Ecto neural progenitor cell (in vitro differentiated cells): ENCODE results near the gene AQP6.
A peak's percentile ranks its signal among the peaks of the same experiment; 100 is the strongest.
"Not testable (repeated sequence)": the region's sequence is repeated elsewhere in the genome, so short reads cannot be mapped to it uniquely, and the experiment has no call there.

ENCODE experiments used
- DNase-seq: peaks from one replicate; pipeline ENCODE4 v3.0.0-alpha.2; 2018; ENCODE audit warnings: low spot score

AQP6 gene

DNA sequence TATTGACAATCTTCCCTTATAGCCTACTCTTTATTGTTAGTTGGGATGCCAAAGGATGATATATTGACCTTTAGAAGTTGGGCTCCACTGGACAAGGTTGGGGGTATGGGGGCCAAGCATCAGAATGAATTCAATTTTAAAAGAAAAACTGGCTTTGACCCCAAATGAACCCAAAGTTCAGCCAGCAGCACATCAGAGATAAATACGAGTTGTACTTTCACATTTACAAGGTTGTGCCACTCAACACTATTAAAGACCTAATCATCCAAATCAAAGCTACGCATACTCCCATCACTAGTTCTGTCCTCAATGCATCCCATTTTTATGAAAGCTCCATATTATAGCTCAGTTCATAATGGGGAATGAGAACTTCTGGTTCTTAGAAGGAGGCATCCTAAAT, 16.7 kb downstream of the AQP6 start:
- not testable (repeated sequence) for DNase-seq

DNA sequence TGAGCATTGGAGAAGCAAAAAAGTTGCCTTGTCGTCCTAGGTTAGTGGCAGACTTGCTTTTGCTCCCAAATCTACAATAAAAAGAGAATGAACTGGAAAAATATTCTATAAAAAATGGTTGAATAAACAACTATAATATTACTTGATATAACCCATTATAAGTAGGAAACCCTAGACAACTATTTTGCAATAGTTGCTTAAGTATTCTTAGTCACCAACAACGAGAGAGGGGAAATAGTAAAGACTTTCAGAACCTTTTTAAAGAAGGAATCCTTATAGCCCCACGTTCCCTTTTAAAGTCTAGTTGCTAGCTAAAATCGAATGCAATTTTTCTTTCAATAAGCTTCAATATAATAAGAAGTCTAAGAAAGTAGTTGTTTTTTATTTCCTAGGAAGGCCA, 17.5 kb downstream of the AQP6 start:
- DNase-seq: no peak

DNA sequence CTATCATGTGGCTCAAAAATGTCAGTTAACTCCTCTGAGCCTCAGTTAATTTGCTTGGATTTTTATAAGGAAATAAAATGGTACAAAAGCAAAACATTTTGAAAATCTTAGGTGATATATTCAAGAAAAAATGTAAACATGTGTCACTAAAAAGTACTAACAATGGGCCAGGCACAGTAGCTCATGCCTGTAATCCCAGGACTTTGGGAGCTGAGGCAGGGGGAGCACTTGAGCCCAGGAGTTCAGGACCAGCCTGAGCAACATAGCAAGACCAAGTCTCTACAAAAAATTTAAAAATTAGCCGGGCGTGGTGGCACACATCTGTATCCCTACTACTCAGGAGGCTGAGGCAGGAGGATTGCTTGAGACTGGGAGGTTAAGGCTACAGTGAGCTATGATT, 25.7 kb downstream of the AQP6 start:
- DNase-seq: no peak

DNA sequence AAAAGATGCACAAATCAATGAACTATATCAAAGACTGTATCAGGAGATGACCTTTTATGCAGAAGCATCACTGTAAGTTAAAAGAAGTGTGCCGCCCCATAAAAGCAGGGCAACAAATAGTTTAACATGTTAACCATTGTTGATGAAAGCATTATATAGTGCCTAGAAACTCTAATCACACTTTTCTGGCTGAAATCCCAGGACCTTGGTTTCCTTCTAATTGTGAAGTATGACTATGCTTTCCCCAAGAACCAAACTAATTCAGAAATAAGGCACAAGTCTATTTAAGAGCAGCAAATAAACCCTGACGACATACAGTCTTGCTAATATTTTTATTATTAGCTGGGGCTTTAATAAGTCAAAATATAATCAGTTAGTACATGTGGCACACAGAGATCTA, 30.8 kb downstream of the AQP6 start:
- DNase-seq: no peak

DNA sequence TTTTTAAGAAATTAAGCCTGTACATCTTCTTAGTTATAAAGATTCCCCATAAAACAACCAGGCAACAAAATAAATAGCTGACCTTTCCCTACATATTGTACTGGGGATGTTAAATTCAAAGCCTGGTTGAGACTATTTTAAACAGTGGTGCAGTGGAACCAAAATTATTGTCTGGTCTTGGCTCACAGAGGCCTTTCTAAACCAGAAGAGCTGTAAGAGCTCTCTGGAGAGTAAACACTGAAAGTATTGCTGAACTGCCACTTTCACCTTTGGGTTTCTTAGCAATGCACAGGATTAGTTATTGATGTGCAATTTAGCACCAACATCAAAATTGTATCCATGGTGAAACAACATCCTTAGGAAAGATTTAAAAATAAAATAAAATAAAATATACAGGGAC, 31.9 kb downstream of the AQP6 start:
- no peak for DNase-seq

DNA sequence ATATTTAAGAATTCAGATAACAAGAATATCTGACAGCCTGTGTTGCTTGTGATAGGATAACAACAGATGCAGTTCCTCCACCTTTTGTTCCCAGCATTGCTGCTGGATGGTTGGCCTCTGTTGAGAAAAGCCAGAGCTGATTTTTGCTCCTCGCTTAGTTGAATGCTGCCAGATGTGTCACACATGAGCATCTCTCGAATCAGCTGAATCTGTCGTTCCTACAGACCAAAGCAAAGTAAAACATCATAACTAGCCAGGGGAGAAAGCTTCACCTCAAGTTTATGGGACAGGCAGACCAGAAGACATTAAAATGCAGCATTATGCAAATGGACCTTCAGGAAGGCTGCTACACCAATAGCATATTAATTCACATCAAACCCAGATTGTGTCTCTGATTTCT, 32.4 kb downstream of the AQP6 start:
- no peak for DNase-seq

DNA sequence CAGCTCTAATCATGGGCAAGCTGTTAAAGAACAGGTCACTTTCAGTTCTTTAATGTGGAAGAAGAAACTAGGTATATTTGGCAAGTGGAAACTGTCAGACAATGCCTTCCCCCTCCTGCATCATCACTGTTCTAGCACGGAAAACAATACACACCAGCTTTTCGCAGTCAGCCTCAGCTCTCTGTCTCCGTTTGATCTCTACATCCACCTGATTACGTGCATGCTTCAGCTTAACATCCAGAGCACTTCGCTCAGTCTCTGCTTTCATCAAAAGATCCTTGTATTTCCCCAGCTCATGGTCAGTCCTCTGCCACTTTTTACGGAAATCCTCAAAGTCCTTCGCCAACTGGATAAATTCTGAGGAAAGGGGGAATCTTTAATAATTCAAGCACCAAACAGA, 33.5 kb downstream of the AQP6 start:
- no peak for DNase-seq

DNA sequence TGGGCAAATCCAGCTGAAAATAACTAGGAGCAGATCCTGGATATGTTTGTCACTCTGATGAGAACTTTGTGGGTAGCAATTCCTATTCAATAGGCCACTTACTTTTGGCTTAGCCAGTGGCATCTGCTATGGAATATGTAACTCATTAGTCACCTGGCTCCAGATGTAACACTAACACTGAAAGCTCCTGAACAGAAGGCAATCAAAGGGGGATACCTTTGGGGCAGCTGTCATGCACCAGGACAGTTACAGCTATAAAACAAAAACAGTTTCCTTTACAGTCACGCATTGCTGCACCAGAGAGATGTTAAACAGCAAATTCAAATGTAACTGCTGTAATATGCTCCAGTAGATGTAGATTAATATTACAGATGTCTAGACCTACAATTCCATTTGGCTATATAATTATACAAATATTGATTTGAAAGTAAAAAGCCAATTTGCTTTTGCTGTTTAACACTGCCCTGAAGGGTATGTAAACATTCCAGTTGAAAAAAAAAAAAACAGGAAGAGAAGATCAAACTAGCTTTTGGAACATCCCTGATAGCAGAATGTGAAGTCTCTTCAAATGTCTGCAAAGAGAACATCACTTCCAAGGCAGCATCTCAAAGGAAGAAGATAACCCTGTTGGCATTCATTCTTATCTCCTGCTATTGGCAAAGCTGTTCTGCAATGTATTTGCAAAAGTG, 34.2 kb downstream of the AQP6 start:
- no peak for DNase-seq

DNA sequence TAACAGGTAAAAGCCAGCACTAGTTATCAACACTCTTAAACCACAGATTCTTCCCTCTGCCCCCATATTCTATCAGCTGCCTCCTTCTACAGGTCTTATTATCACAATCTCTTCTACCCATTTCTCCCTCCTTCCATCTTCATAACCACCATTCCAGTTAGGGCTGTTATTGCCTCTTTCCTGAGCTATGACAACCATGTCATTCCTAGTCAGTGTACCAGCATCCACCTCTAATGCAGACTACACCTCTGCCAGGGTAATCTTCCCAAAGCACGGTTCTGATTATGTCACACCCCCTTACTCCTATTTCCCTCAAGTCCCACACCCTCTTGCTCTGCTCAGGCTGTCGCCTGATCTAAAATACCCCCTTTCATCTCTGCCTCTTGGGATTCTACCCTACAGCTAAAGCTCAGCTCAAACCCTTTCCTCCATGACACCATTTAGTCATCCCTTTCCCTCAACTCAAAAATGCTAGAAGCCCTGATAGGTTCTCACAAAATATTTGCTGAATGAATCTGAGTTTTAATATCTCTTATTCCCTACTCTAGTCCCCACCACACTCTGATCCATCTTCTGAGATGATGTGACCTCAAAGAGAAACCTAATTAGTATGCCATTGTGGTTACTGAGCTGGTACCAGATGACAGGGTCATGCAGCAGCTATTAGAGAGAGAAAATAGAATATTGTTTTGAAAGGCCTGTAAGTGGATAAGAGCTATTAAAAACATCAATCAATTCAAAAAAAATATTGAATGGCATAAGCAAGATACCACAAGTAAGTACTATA, 40.8 kb downstream of the AQP6 start:
- no peak for DNase-seq

DNA sequence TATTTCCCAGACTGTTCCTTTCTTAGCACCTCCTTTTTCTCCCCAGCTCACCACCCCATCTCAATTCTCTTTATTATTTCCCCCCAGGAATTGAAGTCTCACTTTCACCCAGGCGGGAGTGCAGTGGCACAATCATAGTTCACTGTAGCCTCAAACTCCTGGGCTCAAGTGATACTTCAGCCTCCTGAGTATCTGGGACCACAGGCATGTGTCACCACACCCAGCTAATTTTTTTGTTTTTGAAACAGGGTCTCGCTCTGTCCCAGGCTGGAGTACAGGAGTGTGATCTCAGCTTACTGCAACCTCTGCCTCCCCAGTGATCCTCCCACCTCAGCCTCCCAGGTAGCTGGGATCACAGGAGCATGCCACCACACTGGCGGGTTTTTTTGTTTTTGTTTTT, 41.6 kb downstream of the AQP6 start:
- DNase-seq: no peak

DNA sequence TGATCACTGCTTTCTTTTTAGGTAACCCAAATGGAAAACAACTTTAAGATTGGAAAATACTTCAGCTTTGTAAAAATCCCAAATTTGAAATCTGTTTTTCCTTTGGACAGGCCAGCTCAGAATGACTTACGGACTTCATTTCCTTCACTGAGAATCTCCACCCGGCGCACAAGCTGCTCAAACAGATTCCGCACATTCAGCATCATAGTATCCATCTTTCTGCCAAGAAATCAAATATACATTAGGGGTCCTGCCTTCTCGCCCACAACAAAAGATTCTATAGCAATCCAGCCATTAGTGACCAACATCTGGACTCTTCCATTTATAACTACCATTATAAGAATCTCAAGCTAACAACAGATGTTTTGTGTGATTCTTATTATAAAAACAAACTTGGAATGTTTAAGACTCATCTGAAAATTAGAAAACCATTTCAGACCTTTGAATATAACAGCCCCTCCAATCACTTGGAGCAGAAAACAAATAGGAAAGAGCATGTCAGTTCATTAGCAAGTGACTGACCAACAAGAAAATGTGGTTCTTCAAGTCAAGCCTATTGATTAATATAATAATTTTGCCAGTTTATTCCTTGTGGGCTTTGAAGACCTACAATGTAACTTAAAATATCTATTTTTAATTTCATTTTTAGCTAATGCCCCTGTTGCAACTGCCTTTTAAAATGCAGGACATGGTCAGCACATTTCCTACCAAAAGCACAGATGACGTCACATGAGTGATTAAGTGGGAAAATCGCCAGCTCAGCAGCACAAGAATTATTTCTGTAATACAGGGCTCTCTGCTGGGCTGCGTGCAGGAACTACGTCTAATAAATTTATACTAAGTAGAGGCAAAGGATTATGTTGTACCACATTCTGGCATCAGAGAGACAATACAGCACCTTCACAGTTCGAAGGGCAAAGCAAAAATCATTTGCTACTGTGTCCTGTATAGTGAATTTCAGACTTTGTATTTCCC, 44.0 kb downstream of the AQP6 start:
- DNase-seq: no peak

DNA sequence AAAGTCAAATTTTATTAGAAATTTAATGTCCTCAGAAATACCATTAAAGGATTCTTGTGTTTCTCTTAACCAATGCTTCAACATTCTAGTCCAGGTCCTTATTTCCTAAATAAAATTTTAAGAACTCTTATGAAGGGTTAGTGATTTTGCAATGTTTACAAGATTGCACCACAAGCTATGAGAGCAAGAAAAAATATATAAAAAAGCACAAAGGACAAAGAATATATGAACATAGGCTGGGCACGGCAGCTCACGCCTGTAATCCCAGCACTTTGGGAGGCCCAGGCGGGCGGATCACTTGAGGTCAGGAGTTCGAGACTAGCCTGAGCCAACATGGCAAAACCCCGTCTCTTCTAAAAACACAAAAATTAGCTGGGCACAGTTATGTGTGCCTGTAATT, 44.9 kb downstream of the AQP6 start:
- DNase-seq: no peak

DNA sequence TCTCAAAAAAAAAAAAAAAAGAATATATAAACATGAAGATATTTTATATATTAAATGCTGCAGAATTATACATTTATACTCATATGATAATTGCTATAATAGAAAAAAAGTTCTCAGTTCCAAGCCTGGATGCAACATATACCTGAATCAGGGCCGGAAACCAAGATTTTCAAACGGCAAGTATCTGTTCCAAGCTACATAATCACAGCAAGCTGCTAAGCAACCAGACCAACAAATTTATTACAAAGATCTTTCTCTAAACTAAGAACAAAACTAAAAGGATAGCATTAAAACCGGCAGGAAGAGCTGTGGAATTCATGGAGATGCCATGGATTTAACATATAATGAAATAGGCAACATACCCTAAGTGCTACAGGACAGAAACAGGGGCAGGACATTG, 45.4 kb downstream of the AQP6 start:
- no peak for DNase-seq

DNA sequence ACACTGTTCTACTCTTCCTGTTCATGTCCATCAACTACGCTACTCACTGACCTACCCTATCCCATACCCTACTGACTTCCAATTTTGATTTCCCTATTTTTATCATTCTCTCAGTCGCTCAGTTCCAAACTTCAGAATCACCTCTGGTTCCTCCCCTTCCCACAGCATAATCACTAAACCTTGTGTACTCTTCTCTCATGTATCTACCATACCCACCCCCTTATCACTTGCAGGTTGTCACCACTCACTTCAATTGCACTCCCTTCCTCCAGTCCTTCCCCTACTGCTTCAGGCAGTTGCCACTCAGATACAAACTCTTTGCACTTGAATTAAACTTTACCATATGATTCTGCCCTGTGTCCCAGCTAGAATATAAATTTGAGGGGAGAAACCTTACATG, 46.2 kb downstream of the AQP6 start:
- DNase-seq: no peak

DNA sequence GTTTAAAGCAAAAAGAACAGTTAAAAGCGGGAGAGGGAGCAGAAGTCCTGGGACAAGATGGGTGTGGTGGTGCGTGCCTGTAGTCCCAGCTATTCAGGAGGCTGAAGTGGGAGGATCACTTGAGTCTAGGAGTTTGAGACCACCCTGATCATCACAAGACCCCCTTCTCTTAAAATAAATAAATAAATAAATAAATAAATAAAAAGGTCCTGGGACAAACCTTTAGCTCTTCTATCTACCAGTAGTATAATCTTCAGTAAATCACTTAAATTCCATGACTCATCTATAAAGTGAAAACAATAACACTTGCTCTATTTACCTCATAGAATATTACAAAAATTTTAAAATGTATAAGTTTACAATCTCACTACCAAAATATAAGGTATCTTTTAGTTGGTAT, 46.8 kb downstream of the AQP6 start:
- no peak for DNase-seq

DNA sequence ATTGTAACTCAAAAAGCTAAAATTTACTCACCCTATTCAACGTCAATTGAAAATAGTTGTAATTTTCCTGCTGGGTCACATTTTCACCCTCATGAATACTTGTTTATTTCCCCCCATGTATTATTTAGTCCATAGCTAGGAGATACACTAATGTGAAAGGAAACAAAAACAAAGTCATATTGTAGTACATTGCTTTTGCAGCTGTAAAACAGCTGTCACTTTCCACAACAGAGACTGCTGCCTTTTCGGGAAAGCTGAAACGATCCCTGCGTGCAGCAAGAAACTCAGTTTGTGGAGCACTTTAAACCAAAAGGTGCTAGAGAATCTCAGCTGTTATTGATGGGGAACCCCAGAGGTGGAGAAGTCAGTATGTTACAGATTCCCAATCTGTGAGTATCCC, 48.3 kb downstream of the AQP6 start:
- DNase-seq: no peak

DNA sequence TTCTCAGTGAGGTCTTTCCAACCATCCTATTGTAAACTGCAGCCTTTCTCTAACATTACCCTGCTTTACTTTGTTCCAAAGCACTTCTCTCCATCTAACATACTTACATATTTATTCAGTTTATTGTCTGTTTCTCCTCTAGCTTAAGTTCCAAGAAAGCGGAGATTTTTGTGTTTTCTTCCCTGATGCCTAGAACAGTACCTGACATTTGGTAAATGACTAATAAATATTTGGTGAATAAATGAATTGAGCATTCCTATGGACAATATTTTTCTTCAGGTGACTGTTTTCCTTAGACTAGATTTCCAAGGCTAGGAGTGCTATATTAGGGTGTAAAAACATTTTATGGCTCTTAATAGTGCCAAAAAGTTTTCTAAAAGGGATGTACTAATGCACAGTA, 50.2 kb downstream of the AQP6 start:
- no peak for DNase-seq

DNA sequence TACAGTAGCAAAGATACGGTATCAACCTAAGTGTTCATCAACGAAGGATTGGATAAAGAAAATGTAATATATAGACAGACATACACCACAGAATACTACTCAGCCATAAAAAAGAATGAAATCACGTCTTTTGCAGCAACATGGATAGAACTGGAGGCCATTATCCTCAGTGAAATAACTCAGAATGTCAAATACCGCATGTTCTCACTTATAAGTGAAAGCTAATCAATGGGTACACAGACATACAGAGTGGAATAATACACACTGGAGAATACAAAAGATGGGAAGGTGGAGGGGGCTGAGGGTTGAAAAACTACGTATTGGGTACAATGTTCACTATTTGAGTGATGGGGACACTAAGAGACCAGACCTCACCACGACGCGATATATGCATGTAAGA, 51.5 kb downstream of the AQP6 start:
- DNase-seq: no peak

DNA sequence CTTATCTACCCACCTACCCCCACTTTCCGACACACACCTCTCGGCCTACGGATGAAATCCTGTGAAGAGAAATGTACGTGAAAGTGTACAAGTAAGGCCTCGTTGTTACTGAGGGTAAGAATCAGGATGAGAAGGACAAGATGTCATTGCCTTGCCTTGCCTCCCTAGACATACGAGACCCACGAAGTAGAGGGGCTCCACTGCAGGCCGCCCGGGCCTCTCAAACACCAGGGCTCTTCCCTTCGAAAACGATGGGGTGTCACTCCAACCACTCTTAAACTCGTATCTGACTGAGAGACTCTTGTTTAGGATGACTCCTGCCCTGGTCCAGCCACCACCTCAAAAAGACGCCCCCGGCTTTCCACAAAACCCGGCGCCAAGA, 52.0 kb downstream of the AQP6 start:
- DNase-seq: no peak

DNA sequence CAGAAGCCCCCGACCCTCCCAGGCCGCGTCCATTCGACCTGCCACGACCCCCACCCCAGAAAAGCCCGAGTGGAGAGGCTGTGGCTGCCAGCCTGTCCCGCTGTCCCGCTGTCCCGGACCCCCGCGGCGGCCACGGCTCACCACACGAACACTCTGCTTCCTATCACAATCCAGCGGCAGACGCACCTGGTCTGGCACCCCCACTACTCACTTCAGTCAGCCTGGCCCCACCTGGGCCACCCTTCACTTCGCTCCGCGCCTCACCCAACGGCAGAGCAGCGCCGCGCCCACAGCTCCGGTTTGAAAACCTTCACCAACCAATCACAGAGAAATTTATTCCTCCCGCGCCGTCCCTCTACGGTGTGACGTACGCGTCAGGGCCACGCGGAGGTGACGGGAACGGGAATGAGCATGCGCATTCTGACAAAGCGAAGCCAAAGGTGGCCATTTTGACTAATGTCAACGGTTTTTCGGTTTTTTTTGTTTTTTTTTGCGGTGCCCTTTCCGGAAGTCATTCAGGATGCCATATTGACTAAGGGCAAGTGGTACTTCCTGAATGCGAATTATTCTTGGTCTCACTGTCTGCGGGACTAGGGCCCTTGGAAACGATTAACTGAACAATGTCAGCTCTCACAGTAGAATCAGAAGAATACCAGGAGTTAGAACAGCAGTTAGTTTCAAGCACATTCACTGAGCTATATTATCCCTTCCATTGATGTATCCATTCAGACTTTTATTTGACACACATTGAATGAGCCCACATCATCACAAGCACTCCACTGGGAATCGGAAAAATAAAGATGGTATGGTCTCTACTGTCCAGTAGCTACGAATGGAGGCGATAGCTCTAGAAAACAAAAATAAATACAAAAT, 52.7 kb downstream of the AQP6 start, which contains the start of gene RACGAP1:
RACGAP1 (minus strand) TSS at position 308 of the 873 bp plus-strand sequence. CDS start 8,779 bp downstream, outside the sequence.
- DNase-seq: peak; percentile 98

DNA sequence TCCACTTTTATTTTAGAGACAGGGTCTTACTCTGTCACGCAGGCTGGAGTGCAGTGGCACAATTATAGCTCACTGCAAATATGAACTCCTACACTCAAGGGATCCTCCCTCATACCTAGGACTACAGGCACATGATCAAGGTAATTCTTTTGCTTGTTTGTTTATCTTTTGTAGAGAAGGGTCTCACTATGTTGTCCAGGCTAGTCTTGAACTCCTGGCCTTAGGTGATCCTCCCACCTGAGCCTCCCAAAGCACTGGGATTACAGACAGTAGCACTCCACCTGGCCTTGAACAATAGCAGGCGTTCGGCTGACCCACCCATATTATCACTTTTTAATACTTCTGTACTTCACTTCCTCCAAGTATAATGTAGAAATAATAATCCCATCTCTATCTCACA, 53.9 kb downstream of the AQP6 start:
- no peak for DNase-seq
